Trophoblast cell (in vitro differentiated cells and primary cell): ENCODE results near the gene AGT.

Experiments
- DNase-seq, 2 donors: peaks; one replicate each; pipeline ENCODE4 v3.0.0-alpha.2; 2016
- H2AFZ ChIP-seq: 2 replicates; pipeline ENCODE4 v1.6.1; 2013; ENCODE audit warnings: low read length, moderate library complexity, mild to moderate bottlenecking; ENCODE audit not compliant: insufficient read depth, poor library complexity
- H2AK5ac ChIP-seq: 2 replicates; pipeline ENCODE4 v1.6.1; 2013; ENCODE audit warnings: mild to moderate bottlenecking, low read length
- H2BK120ac ChIP-seq: 2 replicates; pipeline ENCODE4 v1.6.1; 2013; ENCODE audit warnings: low read length, mild to moderate bottlenecking, moderate library complexity; ENCODE audit not compliant: insufficient read depth, poor library complexity
- H2BK12ac ChIP-seq: 2 replicates; pipeline ENCODE4 v1.6.1; 2013; ENCODE audit warnings: mild to moderate bottlenecking, low read length, moderate library complexity
- H2BK5ac ChIP-seq: 2 replicates; pipeline ENCODE4 v1.6.1; 2013; ENCODE audit warnings: low read length, low read depth, moderate library complexity, mild to moderate bottlenecking; ENCODE audit not compliant: poor library complexity
- H3K14ac ChIP-seq: 2 replicates; pipeline ENCODE4 v1.6.1; 2013; ENCODE audit warnings: mild to moderate bottlenecking, low read length
- H3K18ac ChIP-seq: 2 replicates; pipeline ENCODE4 v1.6.1; 2013; ENCODE audit warnings: mild to moderate bottlenecking, low read length
- H3K23ac ChIP-seq: 2 replicates; pipeline ENCODE4 v1.6.1; 2013; ENCODE audit warnings: low read length
- H3K27ac ChIP-seq: 2 replicates; pipeline ENCODE4 v1.5.1; 2013; ENCODE audit warnings: low read depth, mild to moderate bottlenecking, inconsistent platforms, low read length, moderate library complexity
- H3K27me3 ChIP-seq: 2 replicates; pipeline ENCODE4 v1.6.1; 2013; ENCODE audit warnings: inconsistent platforms, mild to moderate bottlenecking, low read length, moderate library complexity; ENCODE audit not compliant: insufficient read depth
- H3K36me3 ChIP-seq, 2 experiments: 1 replicate in 1 of 2; 2 replicates in 1 of 2; pipeline ENCODE4 v1.6.1; 2013; ENCODE audit warnings: low read length in 2 of 2, mild to moderate bottlenecking in 2 of 2, moderate library complexity in 1 of 2; ENCODE audit not compliant: insufficient read depth in 2 of 2, control insufficient read depth in 1 of 2
- H3K4ac ChIP-seq: 2 replicates; pipeline ENCODE4 v1.6.1; 2013; ENCODE audit warnings: low read depth, mild to moderate bottlenecking, low read length, moderate library complexity
- H3K4me1 ChIP-seq, 2 experiments: 1 replicate in 1 of 2; 2 replicates in 1 of 2; pipeline ENCODE4 v1.6.1; 2013; ENCODE audit warnings: low read length in 2 of 2, mild to moderate bottlenecking in 2 of 2, moderate library complexity in 1 of 2; ENCODE audit not compliant: insufficient read depth in 2 of 2, control insufficient read depth in 1 of 2
- H3K4me2 ChIP-seq: 2 replicates; pipeline ENCODE4 v1.6.1; 2013; ENCODE audit warnings: inconsistent platforms, mild to moderate bottlenecking, low read length, moderate library complexity
- H3K4me3 ChIP-seq: 2 replicates; pipeline ENCODE4 v1.5.1; 2013; ENCODE audit warnings: mild to moderate bottlenecking, low read depth, low read length, inconsistent platforms
- H3K79me1 ChIP-seq: one replicate; pipeline ENCODE4 v1.6.1; 2013; ENCODE audit warnings: low read length
- H3K79me2 ChIP-seq: 2 replicates; pipeline ENCODE4 v1.6.1; 2013; ENCODE audit warnings: low read length, mild to moderate bottlenecking; ENCODE audit not compliant: control insufficient read depth, insufficient read depth, poor library complexity
- H3K9ac ChIP-seq: 2 replicates; pipeline ENCODE4 v1.6.1; 2013; ENCODE audit warnings: mild to moderate bottlenecking, low read length
- H3K9me3 ChIP-seq: 2 replicates; pipeline ENCODE4 v1.6.1; 2013; ENCODE audit warnings: low read depth, mild to moderate bottlenecking, control low read depth, inconsistent platforms, low read length; ENCODE audit not compliant: insufficient read depth
- H4K12ac ChIP-seq: 2 replicates; pipeline ENCODE4 v1.6.1; 2013; ENCODE audit warnings: low read depth, mild to moderate bottlenecking, low read length, moderate library complexity
- H4K8ac ChIP-seq: 2 replicates; pipeline ENCODE4 v1.6.1; 2013; ENCODE audit warnings: low read depth, mild to moderate bottlenecking, low read length, moderate library complexity
- H4K91ac ChIP-seq: one replicate; pipeline ENCODE4 v1.6.1; 2013; ENCODE audit warnings: low read depth, mild to moderate bottlenecking, low read length, moderate library complexity
- WGBS: extraction: QIAGEN DNeasy Blood & Tissue Kit; methylation state at CpG from one replicate; pipeline ENCODE4 v1.1.7; 2013; ENCODE audit warnings: missing lambda C conversion rate; ENCODE audit not compliant: insufficient read length, insufficient coverage; ENCODE audit errors: extremely low coverage; 5-methylcytosine and 5-hydroxymethylcytosine counted together

AGT gene

DNA sequence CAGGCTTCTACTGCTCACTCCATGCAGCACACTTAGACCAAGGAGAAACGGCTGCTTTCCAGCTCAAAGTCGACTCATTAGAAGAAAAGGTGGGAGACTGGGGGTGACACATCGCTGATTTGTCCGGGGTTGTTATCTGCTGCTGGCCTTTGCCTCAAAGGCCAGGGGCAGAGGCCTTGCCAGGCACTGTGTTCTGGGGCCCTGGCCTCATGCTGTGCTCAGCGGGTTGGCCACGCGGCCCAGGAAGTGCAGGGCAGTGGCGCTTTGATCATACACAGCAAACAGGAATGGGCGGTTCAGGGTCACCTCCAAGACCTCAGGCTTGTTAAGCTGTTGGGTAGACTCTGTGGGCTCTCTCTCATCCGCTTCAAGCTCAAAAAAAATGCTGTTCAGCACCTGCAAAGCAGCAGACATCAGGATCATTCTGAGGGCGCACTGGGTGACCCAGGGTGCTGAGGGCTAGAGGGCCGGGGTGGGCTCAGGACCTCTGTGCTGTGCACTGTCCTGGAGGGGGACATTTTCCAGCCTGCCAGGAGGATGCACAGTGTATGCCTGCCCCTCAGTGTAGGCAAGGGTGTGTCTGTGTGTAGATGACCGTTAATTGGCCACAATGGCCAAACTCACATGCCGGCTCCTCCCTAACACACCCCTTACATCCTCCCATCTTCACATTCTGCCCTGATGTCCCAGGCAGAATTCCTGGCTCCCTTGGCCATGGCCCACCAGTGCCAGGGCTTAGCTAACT is 10.8 kb downstream of the AGT start:
- Histone ChIP-seq H3K4ac (no peak overlapping the region), H2BK12ac (no peak overlapping the region), H4K8ac (no peak overlapping the region), H2AK5ac (no peak overlapping the region), H3K18ac (no peak overlapping the region), H3K9me3 (no peaks in the 10 kb centered on the region), H4K91ac (no peak overlapping the region), H2BK5ac (no peak overlapping the region), H3K79me2 (no peaks in the 10 kb centered on the region), H2BK120ac (no peak overlapping the region), H3K79me1 (no peaks in the 10 kb centered on the region), H3K14ac (no peak overlapping the region), H3K23ac (no peak overlapping the region), H2AFZ (no peak overlapping the region), H3K27ac (no peak overlapping the region), H3K9ac (no peak overlapping the region), H3K36me3 (no peaks in the 10 kb centered on the region), H3K4me2 (no peak overlapping the region), H4K12ac (no peak overlapping the region), H3K4me3 (no peak overlapping the region), H3K27me3 (no peaks in the 10 kb centered on the region), H3K4me1 (peaks cover 0 to 4% of the 10 kb centered on the region in 2 experiments)
- no peak for DNase-seq
- no CpG with 5 or more reads among the region's 14 CpGs for WGBS

DNA sequence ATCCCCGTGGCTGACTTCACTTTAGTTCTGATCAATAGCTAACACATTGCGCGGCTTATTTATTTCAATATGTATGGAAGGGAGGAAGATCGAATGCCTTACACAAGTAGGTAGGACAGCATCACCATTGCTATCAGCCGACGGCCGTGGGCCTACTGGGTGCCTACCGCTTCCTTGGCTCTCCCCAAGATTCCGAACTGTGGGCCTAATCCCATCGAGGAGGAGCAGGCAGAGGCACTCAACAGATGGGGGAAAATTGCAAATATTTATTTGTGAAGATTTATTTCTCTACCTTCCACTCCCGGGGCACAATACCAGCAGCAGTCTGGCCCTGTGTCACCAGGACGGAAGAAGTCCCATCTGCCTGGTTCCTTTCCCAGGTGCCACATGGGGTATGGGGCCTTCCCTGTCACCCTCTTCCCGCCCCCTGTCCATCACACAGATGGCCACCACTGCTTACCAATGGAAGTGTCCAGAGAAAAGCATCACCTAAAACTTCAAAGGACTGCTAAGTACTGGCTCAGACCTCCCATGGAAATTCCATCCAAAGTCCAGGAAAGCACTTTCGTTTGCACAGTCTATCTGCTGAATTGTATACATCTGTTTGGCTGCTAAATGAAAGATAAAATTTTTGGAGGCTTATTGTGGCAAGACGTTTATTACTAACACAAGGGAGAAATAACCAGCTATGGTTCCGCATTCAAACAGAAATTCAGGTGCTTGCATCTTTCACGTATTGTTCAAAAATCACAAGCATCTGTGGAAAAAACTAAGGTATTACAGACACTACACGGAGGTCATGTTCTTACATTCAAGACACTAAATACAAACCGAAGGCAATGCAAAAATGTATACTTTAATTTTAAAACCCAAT is 11.8 kb downstream of the AGT start:
- Histone ChIP-seq H4K8ac (no peak overlapping the region), H2AFZ (no peak overlapping the region), H4K91ac (no peak overlapping the region), H2AK5ac (no peak overlapping the region), H2BK12ac (no peak overlapping the region), H3K4me3 (no peak overlapping the region), H3K36me3 (no peaks in the 10 kb centered on the region), H4K12ac (no peak overlapping the region), H3K14ac (no peak overlapping the region), H3K9ac (no peak overlapping the region), H3K4ac (no peak overlapping the region), H3K4me1 (peaks cover 0 to 4% of the 10 kb centered on the region in 2 experiments), H3K23ac (no peak overlapping the region), H3K79me2 (no peaks in the 10 kb centered on the region), H3K4me2 (no peak overlapping the region), H3K9me3 (no peaks in the 10 kb centered on the region), H2BK5ac (no peak overlapping the region), H3K27me3 (no peaks in the 10 kb centered on the region), H3K79me1 (no peaks in the 10 kb centered on the region), H3K27ac (no peak overlapping the region), H3K18ac (no peak overlapping the region), H2BK120ac (no peak overlapping the region)
- no peak for DNase-seq
- no CpG with 5 or more reads among the region's 19 CpGs for WGBS

DNA sequence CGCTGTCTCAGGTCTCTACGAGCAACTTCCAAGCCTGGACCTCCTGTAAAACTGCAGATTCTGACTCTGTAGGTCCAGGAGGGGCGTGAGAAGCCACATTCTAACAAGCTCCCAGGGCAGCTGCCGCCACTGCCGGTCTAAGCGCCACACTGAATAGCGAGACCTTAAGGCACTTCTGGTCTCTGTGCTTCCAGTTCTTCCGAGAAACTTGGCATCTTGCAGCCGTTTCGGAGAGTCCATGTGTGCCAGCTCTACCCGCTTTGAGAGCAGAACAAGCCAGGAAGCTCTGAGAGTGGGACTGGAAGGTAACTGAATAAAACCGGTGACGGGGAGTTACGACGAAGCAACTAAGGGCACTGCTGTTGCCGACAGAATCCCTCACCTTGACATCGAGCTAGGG is 12.5 kb downstream of the AGT start:
- peaks cover 0 to 4% of the 10 kb centered on the region in 2 experiments for H3K4me1 ChIP-seq
- H2AK5ac ChIP-seq, result no peak overlapping the region
- H2AFZ ChIP-seq, result no peak overlapping the region
- no peak overlapping the region for H3K4me3 ChIP-seq
- H3K27me3 ChIP-seq, result no peaks in the 10 kb centered on the region
- H4K8ac ChIP-seq, result no peak overlapping the region
- H3K36me3 ChIP-seq, result no peaks in the 10 kb centered on the region
- no peak for DNase-seq
- no peak overlapping the region for H3K4ac ChIP-seq
- no peaks in the 10 kb centered on the region for H3K79me2 ChIP-seq
- no peak overlapping the region for H3K18ac ChIP-seq
- H3K79me1 ChIP-seq, result no peaks in the 10 kb centered on the region
- H2BK5ac ChIP-seq, result no peak overlapping the region
- no peak overlapping the region for H3K4me2 ChIP-seq
- H3K27ac ChIP-seq, result no peak overlapping the region
- H3K23ac ChIP-seq, result no peak overlapping the region
- H4K12ac ChIP-seq, result no peak overlapping the region
- no peak overlapping the region for H4K91ac ChIP-seq
- H3K14ac ChIP-seq, result no peak overlapping the region
- WGBS, result no CpG with 5 or more reads among the region's 17 CpGs
- no peaks in the 10 kb centered on the region for H3K9me3 ChIP-seq
- H2BK120ac ChIP-seq, result no peak overlapping the region
- no peak overlapping the region for H2BK12ac ChIP-seq
- no peak overlapping the region for H3K9ac ChIP-seq

DNA sequence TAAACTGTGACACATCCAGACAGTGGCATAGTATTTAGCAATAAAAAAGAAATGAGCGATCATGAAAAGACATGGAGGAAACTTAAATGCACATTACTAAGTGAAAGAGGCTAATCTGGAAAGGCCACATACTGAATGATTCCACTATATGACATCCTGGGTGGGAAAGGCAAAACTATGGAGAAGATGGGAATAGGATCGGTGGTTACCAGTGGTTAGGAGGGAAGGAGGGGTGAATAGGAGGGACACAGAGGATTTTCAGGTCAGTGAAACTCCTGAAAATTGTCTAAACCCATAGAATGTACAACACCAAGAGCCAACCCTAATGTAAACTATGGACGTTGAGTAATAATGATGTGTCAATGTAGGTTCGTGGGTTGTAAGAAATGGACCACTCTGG is 13.8 kb downstream of the AGT start:
- Histone ChIP-seq H3K4ac (no peak overlapping the region), H3K23ac (no peak overlapping the region), H2AK5ac (no peak overlapping the region), H3K79me1 (no peaks in the 10 kb centered on the region), H2AFZ (no peak overlapping the region), H3K4me2 (no peak overlapping the region), H2BK5ac (no peak overlapping the region), H3K27ac (no peak overlapping the region), H3K18ac (no peak overlapping the region), H2BK120ac (no peak overlapping the region), H3K14ac (no peak overlapping the region), H3K9me3 (no peaks in the 10 kb centered on the region), H3K79me2 (no peaks in the 10 kb centered on the region), H3K27me3 (no peaks in the 10 kb centered on the region), H3K4me1 (peaks cover 0 to 4% of the 10 kb centered on the region in 2 experiments), H3K4me3 (no peak overlapping the region), H3K36me3 (no peaks in the 10 kb centered on the region), H3K9ac (no peak overlapping the region), H2BK12ac (no peak overlapping the region), H4K12ac (no peak overlapping the region), H4K91ac (no peak overlapping the region), H4K8ac (no peak overlapping the region)
- no peak for DNase-seq
- WGBS, result no CpG with 5 or more reads among the region's 4 CpGs
